ENCODE data around the gene SLC15A2. TPM values are rescaled to one million over a fixed set of nuclear protein-coding genes. Genes with fewer than 3 reads are reported as not detected.

The SLC15A2 gene
- polyA plus RNA-seq, 1 donor (not counting 4 experiments of a cell fraction or from before 2014, with no cell fraction given): 2.6 TPM

GRCh38 chr3:121988146-121988545 is 93.9 kb downstream of the SLC15A2 start:
- no peaks in the 10 kb centered on the region for H3K79me2 ChIP-seq (ENCODE audit: control insufficient read depth, insufficient read depth, low read length)
- H3K9me3 ChIP-seq (ENCODE audit: control insufficient read depth, low read depth, low read length): no peaks in the 10 kb centered on the region
- DNase-seq (ENCODE audit: low read depth, low spot score) (no peak), FAIRE-seq (no peak)
- no peaks in the 10 kb centered on the region for H3K9me1 ChIP-seq (ENCODE audit: control insufficient read depth, extremely low read depth, insufficient read depth, low read length)
- no peaks in the 10 kb centered on the region for H4K20me1 ChIP-seq (ENCODE audit: control insufficient read depth, extremely low read depth, insufficient read depth, low read length)
- no peaks in the 10 kb centered on the region for H3K4me1 ChIP-seq (ENCODE audit: control insufficient read depth, extremely low read depth, insufficient read depth, low read length)
- H3K4me3 ChIP-seq (ENCODE audit: control insufficient read depth in 2 of 3, extremely low read depth in 1 of 3, insufficient read depth in 2 of 3, low read depth in 1 of 3, low read length in 3 of 3): no peak overlapping the region
- H2AFZ ChIP-seq (ENCODE audit: control insufficient read depth, low read length): no peak overlapping the region
- H3K36me3 ChIP-seq (ENCODE audit: control insufficient read depth in 2 of 2, extremely low read depth in 1 of 2, insufficient read depth in 2 of 2, low read length in 2 of 2): no peaks in the 10 kb centered on the region
- H3K9ac ChIP-seq (ENCODE audit: control insufficient read depth, extremely low read depth, insufficient read depth, low read length): no peak overlapping the region
- no peak overlapping the region for H3K27ac ChIP-seq (ENCODE audit: control insufficient read depth, insufficient read depth, low read length)
- H3K4me2 ChIP-seq (ENCODE audit: control insufficient read depth, extremely low read depth, insufficient read depth, low read depth, low read length): no peak overlapping the region
- TF ChIP-seq EZH2 (IDR thresholded peaks at IDR 0.05; ENCODE audit: low read length): no peak
- no peak for TF ChIP-seq CTCF (optimal IDR thresholded peaks at IDR 0.05 in 1 of 3, IDR thresholded peaks at IDR 0.05 in 1 of 3, conservative IDR thresholded peaks at IDR 0.05 in 1 of 3; ENCODE audit: extremely low read depth in 1 of 3, insufficient read depth in 2 of 3, low read length in 3 of 3)
- H3K27me3 ChIP-seq (ENCODE audit: control insufficient read depth, extremely low read depth, insufficient read depth, low read length): no peaks in the 10 kb centered on the region
- dilution Hi-C loops (cut with MboI; ENCODE audit: extremely low pct_ligation_motif_present, low sequenced_read_pairs): no loop called here

- no peak for DNase-seq (ENCODE audit: low read depth, low spot score)
- Histone ChIP-seq H3K9me1 (ENCODE audit: control insufficient read depth, extremely low read depth, insufficient read depth, low read length) (no peaks in the 10 kb centered on the region), H3K4me1 (ENCODE audit: control insufficient read depth, extremely low read depth, insufficient read depth, low read length) (peaks cover under 1% of the 10 kb centered on the region), H3K4me3 (ENCODE audit: control insufficient read depth in 2 of 3, extremely low read depth in 1 of 3, insufficient read depth in 2 of 3, low read depth in 1 of 3, low read length in 3 of 3) (no peak overlapping the region), H3K27ac (ENCODE audit: control insufficient read depth, insufficient read depth, low read length) (no peak overlapping the region), H4K20me1 (ENCODE audit: control insufficient read depth, extremely low read depth, insufficient read depth, low read length) (no peaks in the 10 kb centered on the region), H3K4me2 (ENCODE audit: control insufficient read depth, extremely low read depth, insufficient read depth, low read depth, low read length) (no peak overlapping the region), H3K27me3 (ENCODE audit: control insufficient read depth, extremely low read depth, insufficient read depth, low read length) (no peaks in the 10 kb centered on the region), H3K79me2 (ENCODE audit: control insufficient read depth, insufficient read depth, low read length) (no peaks in the 10 kb centered on the region), H3K36me3 (ENCODE audit: control insufficient read depth in 2 of 2, extremely low read depth in 1 of 2, insufficient read depth in 2 of 2, low read length in 2 of 2) (no peaks in the 10 kb centered on the region), H3K9ac (ENCODE audit: control insufficient read depth, extremely low read depth, insufficient read depth, low read length) (no peak overlapping the region), H2AFZ (ENCODE audit: control insufficient read depth, low read length) (no peak overlapping the region), H3K9me3 (ENCODE audit: control insufficient read depth, low read depth, low read length) (no peaks in the 10 kb centered on the region)
- peak; percentile 39 for FAIRE-seq
- TF ChIP-seq EZH2 (IDR thresholded peaks at IDR 0.05; ENCODE audit: low read length): no peak
- TF ChIP-seq CTCF (optimal IDR thresholded peaks at IDR 0.05 in 1 of 3, IDR thresholded peaks at IDR 0.05 in 1 of 3, conservative IDR thresholded peaks at IDR 0.05 in 1 of 3; ENCODE audit: extremely low read depth in 1 of 3, insufficient read depth in 2 of 3, low read length in 3 of 3): peak; percentile 12 to 36 (median 21)
- dilution Hi-C loops (cut with MboI; ENCODE audit: extremely low pct_ligation_motif_present, low sequenced_read_pairs): no loop called here
These were observed 95.7 kb downstream of the SLC15A2 start for GRCh38 chr3:121989943-121990342.
